Stimulated activated naive B cell treated with anti-CD40 and anti-IgM and Interleukin-4, amounts not matched to agents 10 μg/mL and 1 μg/mL and 100 μg/mL, for 72 hours (primary cell): ENCODE measurements around the gene ATAD5.
A peak's percentile ranks its signal among the peaks of the same experiment; 100 is the strongest.
"Not testable (repeated sequence)": the region's sequence is repeated elsewhere in the genome, so short reads cannot be mapped to it uniquely, and the experiment has no call there.

Source experiments
- ATAC-seq, 2 donors: fragments of 150-1000 bp; cut with Tn5 transposase; replicated peaks; 2 replicates each; pipeline ENCODE4 v1.10.0; 2021; ENCODE audit warnings: moderate library complexity in 1 of 2
- DNase-seq: peaks from one replicate; pipeline ENCODE4 v3.0.0; 2021
- H3K27ac Mint-ChIP-seq: one replicate; pipeline ENCODE4 v1.8.0; 2022; ENCODE audit warnings: mild to moderate bottlenecking, mixed read lengths
- H3K27me3 Mint-ChIP-seq, 2 donors: one replicate each; pipeline ENCODE4 v1.8.0; 2022; ENCODE audit warnings: mixed read lengths in 2 of 2
- H3K36me3 Mint-ChIP-seq, 2 donors: one replicate each; pipeline ENCODE4 v1.8.0; 2022; ENCODE audit warnings: mixed read lengths in 2 of 2, mild to moderate bottlenecking in 1 of 2
- H3K4me1 Mint-ChIP-seq, 2 donors: one replicate each; pipeline ENCODE4 v1.8.0; 2022; ENCODE audit warnings: mixed read lengths in 2 of 2, mild to moderate bottlenecking in 1 of 2
- H3K4me3 Mint-ChIP-seq, 2 donors: one replicate each; pipeline ENCODE4 v1.8.0; 2022; ENCODE audit warnings: mild to moderate bottlenecking in 2 of 2, mixed read lengths in 2 of 2, moderate library complexity in 1 of 2
- H3K9me3 Mint-ChIP-seq, 2 donors: one replicate each; pipeline ENCODE4 v1.8.0; 2022; ENCODE audit warnings: mixed read lengths in 2 of 2, mild to moderate bottlenecking in 1 of 2

The ATAD5 gene

DNA sequence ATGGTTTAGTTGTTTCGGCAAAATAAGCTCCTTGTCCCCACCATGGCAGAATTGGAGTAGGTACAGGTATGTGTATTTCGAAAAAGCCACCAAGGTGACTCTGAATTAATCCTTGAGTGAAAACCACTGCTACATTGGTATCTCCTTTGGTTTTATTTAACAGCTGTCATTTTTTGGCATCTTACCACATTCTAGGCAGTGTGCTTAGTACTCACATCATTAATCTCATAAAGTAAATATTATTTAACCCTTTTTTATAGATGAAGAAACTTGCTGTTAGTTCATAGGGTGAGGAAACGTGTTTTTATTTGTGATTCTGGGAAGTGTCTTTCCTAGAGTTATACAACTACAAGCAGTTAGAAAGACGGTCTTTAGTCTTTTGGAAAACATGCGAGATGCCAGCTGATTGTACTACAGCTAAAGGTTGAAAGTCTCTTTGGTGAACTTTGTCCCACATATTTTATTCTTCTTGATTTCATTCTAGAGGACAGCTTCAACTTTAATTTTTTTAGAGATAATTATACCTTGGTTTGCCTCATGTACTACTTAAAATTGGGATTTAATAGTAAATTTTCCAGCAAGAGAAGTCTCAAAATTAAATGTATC lies 6.5 kb downstream of the ATAD5 start:
- H3K4me1 Mint-ChIP-seq = peaks cover 1 to 6% of the 10 kb centered on the region in 2 donors
- DNase-seq = no peak
- peaks cover 26 to 34% of the 10 kb centered on the region in 2 donors for H3K36me3 Mint-ChIP-seq
- no peak for ATAC-seq
- H3K9me3 Mint-ChIP-seq = no peaks in the 10 kb centered on the region
- H3K4me3 Mint-ChIP-seq = no peak overlapping the region
- H3K27me3 Mint-ChIP-seq = no peaks in the 10 kb centered on the region
- H3K27ac Mint-ChIP-seq = no peak overlapping the region

DNA sequence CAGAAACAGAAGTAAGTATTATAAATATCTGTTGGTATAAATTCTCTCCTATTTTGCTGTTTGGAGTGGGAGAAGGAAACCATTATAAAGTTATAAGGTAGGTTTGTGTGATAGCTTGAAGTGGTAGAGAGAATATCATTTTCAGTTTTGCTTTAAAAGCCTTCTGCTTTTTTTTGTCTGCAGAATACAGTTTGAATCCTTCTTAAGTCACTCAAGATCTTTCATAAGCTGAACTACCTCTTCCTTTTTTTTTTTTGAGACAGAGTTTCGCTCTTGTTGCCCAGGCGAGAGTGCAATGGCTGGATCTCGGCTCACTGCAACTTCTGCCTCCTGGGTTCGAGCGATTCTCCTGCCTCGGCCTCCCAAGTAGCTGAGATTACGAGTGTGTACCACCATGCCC lies 9.0 kb downstream of the ATAD5 start:
- Mint-ChIP-seq H3K4me3 (peak overlapping the region; percentile 2 to 19), H3K27ac (peak overlapping the region; percentile 85), H3K36me3 (peaks cover 23 to 30% of the 10 kb centered on the region in 2 donors), H3K27me3 (no peaks in the 10 kb centered on the region), H3K9me3 (no peaks in the 10 kb centered on the region), H3K4me1 (peaks cover 1 to 6% of the 10 kb centered on the region in 2 donors)
- ATAC-seq (peak in 1 of 2 donors; percentile 48), DNase-seq (no peak)

DNA sequence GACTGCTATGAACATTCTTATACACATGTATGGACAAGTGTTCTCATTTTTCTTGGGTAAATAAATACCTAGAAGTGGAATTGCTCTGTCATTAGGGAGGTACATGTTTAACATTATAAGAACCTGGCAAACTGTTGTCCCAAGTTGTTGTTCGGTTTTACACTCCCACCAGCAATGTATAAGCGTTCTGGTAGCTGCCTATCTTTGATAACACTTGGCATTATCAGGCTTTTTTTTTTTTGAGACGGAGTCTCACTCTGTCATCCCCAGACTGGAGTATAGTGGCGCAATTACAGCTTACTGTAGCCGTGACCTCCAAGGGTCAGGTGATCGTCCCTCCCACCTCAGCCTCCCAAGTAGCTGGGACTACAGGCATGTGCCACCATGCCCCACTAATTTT lies 16.3 kb downstream of the ATAD5 start:
- no peak for ATAC-seq
- DNase-seq = no peak
- Mint-ChIP-seq H3K9me3 (no peaks in the 10 kb centered on the region), H3K36me3 (peaks cover 13 to 30% of the 10 kb centered on the region in 2 donors), H3K27me3 (no peaks in the 10 kb centered on the region), H3K4me1 (no peaks in the 10 kb centered on the region), H3K4me3 (no peak overlapping the region), H3K27ac (no peak overlapping the region)

DNA sequence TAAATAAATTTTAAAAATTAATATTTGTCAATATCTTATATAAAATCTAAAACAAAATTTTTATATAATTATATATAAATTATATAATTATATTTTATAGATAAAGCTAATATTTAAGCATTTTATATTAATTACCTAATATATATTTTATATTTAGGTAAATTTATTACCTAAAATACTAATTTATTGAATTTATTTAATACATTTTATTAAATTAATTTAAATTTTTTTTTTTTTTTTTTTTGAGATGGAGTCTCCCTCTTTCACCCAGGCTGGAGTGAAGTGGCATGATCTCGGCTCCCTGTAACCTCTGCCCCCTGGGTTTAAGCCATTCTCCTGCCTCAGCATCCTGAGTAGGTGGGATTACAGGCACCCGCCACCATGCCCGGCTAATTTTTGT lies 22.4 kb downstream of the ATAD5 start:
- H3K4me1 Mint-ChIP-seq = no peaks in the 10 kb centered on the region
- H3K27ac Mint-ChIP-seq = no peak overlapping the region
- DNase-seq = no peak
- H3K4me3 Mint-ChIP-seq = no peak overlapping the region
- H3K9me3 Mint-ChIP-seq = no peaks in the 10 kb centered on the region
- H3K27me3 Mint-ChIP-seq = no peaks in the 10 kb centered on the region
- H3K36me3 Mint-ChIP-seq = peaks cover 20 to 33% of the 10 kb centered on the region in 2 donors
- no peak for ATAC-seq

DNA sequence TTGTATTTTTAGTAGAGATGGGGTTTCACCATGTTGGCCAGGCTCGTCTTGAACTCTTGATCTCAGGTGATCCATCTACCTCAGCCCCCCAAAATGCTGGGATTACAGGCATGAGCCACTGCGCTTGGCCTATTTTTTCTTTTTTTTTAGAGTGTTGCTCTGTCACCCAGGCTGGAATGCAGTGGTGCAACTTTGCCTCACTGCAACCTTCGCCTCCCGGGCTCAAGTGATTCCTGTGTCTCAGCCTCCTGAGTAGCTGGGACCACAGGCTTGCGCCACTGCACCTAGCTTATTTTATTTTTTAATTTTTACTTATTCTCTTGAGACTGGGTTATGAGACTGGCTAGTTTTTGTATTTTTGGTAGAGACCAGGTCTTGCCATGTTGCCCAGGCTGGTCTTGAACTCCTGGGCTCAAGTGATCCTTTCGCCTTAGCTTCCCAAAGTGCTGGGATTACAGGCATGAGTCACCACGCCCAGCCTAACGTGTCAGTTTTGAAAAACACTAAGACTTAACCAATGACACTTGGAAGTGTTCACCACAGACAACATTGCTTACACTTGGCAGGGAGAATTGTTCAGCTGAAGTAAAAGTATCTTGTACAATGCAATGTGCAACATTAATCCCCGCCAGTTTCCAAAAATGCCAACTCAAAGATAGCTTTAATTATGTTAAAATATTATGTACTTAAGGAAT lies 26.9 kb downstream of the ATAD5 start:
- ATAC-seq = no peak
- peaks cover 19 to 27% of the 10 kb centered on the region in 2 donors for H3K36me3 Mint-ChIP-seq
- H3K4me1 Mint-ChIP-seq = no peaks in the 10 kb centered on the region
- no peaks in the 10 kb centered on the region for H3K9me3 Mint-ChIP-seq
- no peak overlapping the region for H3K27ac Mint-ChIP-seq
- no peaks in the 10 kb centered on the region for H3K27me3 Mint-ChIP-seq
- H3K4me3 Mint-ChIP-seq = no peak overlapping the region
- no peak for DNase-seq

DNA sequence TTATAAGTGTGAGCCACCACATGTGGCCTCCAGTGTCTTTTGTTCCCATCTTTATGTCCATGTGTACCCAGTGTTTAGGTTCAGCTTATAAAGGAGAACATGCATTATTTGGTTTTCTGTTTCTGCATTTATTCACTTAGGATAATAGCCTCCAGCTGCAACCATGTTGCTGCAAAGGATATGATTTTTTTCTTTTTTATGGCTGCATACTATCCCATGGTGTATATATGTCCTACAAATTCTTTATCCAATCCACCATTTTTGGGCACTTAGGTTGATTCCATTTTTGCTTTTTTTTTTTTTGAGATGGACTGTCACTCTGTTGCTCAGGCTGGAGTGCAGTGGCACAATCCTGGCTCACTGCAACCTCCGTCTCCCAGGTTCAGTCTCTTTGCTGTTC lies 32.9 kb downstream of the ATAD5 start:
- ATAC-seq (no peak), DNase-seq (no peak)
- Mint-ChIP-seq H3K4me3 (no peak overlapping the region), H3K27ac (no peak overlapping the region), H3K4me1 (no peaks in the 10 kb centered on the region), H3K27me3 (no peaks in the 10 kb centered on the region), H3K36me3 (peaks cover 26 to 31% of the 10 kb centered on the region in 2 donors), H3K9me3 (no peaks in the 10 kb centered on the region)

DNA sequence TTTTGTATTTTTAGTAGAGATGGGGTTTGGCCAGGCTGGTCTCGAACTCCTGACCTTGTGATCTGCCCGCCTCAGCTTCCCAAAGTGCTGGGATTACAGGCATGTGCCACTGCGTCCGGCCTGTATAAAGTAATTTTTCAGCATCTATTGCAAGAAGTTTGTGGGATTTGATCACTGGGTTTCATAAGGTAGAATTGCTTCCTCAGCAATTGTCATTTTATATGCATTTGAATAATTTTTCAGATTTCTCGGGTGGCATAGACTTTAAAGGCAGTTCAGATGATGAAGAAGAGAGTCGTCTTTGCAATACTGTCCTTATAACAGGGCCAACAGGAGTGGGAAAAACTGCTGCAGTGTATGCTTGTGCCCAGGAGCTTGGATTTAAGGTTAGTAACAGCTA lies 37.2 kb downstream of the ATAD5 start:
- no peak for ATAC-seq
- Mint-ChIP-seq H3K4me1 (no peaks in the 10 kb centered on the region), H3K4me3 (no peak overlapping the region), H3K27me3 (no peaks in the 10 kb centered on the region), H3K9me3 (no peaks in the 10 kb centered on the region), H3K36me3 (peaks cover 30 to 36% of the 10 kb centered on the region in 2 donors), H3K27ac (no peak overlapping the region)
- no peak for DNase-seq

DNA sequence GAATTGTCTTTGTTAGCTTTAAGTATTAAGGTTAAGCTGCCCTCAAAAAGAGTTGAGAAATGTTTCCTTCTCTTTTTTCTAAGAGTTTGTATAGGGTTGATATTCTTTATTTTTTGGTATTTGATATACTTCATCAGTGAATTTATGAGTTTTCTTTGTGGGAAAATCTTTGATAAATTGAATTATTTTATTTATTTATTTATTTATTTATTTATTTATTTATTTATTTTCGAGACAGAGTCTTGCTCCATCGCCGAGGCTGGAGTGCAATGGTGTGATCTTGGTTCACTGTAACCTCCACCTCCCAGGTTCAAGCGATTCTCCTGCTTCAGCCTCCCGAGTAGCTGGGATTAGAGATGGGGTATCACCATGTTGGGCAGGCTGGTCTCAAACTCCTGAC lies 54.4 kb downstream of the ATAD5 start:
- no peak overlapping the region for H3K27ac Mint-ChIP-seq
- no peaks in the 10 kb centered on the region for H3K27me3 Mint-ChIP-seq
- H3K4me3 Mint-ChIP-seq = no peak overlapping the region

DNA sequence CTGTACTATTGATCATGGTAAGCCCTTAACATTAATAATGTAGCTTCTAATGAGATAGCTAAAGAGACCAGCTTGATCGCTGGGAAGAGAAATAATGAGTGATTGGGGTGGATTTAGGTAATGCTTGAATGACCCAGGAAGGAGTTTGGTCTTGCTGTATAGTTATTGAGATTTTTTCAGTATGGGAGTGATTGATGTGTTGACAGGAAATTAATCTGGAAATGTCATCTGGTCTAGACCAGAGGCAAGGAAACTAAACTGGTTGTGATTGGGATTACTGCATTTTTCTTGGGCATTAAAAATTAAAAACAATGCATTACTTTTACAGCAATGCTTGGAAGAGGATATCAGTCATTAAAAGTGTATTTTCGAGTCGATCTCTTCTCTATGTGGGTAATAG lies 62.5 kb downstream of the ATAD5 start:
- DNase-seq = no peak
- H3K4me3 Mint-ChIP-seq = no peak overlapping the region
- no peak overlapping the region for H3K27ac Mint-ChIP-seq
- peaks cover 9 to 13% of the 10 kb centered on the region in 2 donors for H3K36me3 Mint-ChIP-seq
- H3K27me3 Mint-ChIP-seq = no peaks in the 10 kb centered on the region
- no peak for ATAC-seq
- no peaks in the 10 kb centered on the region for H3K9me3 Mint-ChIP-seq
- no peaks in the 10 kb centered on the region for H3K4me1 Mint-ChIP-seq

More for the DNA sequence above, 54.4 kb downstream of the ATAD5 start:
- Mint-ChIP-seq H3K36me3 (peaks cover 2 to 3% of the 10 kb centered on the region in 2 donors), H3K9me3 (no peaks in the 10 kb centered on the region), H3K4me1 (no peaks in the 10 kb centered on the region)
- no peak for DNase-seq
- ATAC-seq = no peak

DNA sequence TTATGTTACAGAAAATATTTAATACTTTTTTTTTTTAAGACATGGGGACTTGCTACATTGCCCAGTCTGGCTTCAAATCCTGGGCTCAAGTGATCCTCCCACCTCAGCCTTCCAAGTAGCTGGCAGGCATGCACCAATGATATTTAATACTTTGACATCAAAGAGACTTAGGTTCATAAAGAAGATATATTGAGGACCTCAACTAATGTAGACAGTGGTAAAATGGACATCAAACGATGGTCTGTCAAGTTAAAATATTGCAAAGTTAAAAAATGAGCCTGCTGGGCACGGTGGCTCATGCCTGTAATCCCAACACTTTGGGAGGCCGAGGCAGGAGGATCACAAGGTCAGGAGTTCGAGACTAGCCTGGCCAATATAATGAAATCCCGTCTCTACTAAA lies 65.5 kb downstream of the ATAD5 start:
- H3K36me3 Mint-ChIP-seq = peaks cover 11 to 23% of the 10 kb centered on the region in 2 donors
- no peak overlapping the region for H3K4me3 Mint-ChIP-seq
- DNase-seq (no peak), ATAC-seq (no peak)
- H3K27me3 Mint-ChIP-seq = no peaks in the 10 kb centered on the region
- peaks cover 2 to 7% of the 10 kb centered on the region in 2 donors for H3K4me1 Mint-ChIP-seq
- H3K9me3 Mint-ChIP-seq = no peaks in the 10 kb centered on the region
- no peak overlapping the region for H3K27ac Mint-ChIP-seq

DNA sequence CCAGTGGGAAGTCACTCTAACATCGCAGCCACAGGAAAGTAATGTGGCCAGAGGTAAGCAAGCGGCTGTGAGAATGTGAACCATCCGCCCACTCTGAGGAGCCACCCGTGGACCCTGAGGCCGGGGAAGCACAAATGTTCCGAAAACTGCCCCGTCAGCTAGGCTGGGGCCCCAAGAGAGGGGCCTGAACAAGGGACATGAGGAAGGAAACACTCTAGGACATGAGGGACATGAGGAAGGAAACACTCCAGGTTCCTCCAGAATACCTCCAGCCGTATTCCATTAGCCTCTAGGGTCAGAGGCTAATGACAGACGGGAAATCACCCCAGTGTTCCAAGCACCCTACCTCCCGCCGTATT lies 74.0 kb downstream of the ATAD5 start:
- Mint-ChIP-seq H3K36me3 (peaks cover 7 to 30% of the 10 kb centered on the region in 2 donors), H3K27ac (peak overlapping the region; percentile 97), H3K27me3 (no peaks in the 10 kb centered on the region), H3K4me3 (peak overlapping the region; percentile 90 to 96), H3K9me3 (peaks cover 0 to 1% of the 10 kb centered on the region in 2 donors), H3K4me1 (peaks cover 31 to 50% of the 10 kb centered on the region in 2 donors)
- DNase-seq = no peak
- ATAC-seq = peak; percentile 32 to 35

DNA sequence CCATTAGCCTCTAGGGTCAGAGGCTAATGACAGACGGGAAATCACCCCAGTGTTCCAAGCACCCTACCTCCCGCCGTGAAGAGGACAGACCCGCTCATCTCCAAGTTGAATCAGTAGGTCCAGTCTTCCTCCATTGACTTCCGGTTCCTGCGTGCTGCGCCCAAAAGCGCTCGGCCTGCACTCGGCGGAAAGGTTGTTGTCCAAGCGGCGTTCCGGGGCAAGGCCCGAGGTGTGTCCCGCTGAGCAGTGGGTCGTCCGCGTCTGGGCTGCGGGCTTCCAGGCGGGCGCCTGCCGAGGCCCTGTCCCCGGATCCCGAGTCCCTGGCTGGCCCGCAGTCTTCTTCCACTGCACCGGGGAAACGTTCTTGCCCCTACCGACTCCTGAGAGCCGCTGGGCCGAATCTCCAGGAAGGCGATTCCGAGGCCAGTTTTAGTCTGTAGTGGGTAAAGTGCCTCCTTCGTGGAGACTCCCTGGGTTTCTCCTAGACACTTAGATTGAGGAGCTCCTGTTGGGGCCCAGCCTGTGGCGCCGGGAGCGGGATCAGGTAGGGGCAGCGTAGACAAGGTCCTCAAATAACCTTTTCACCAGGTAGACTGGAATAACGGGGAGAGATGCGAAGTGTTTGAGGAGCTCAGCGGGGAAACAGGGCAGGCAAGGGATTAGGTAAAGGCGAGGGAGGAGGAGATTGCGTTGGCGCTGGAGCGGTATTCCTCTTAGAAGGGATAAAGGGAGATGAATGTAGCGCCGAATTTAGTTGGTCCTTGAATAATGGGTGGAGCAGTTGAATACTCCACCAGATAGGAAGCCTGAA lies 74.5 kb downstream of the ATAD5 start, which contains the start of gene TEFM:
Gene TEFM (minus strand): TSS at position 138 of the 811 bp plus-strand sequence. CDS start 40 bp downstream, at position 98.
- ATAC-seq (peak; percentile 92 to 93), DNase-seq (peak; percentile 92)
- Mint-ChIP-seq H3K9me3 (peaks cover 0 to 1% of the 10 kb centered on the region in 2 donors), H3K27ac (peak within 1 kb of the TSS; percentile 97), H3K4me1 (peaks cover 30 to 50% of the 10 kb centered on the region in 2 donors), H3K36me3 (peaks cover 7 to 28% of the 10 kb centered on the region in 2 donors), H3K4me3 (peak within 1 kb of the TSS; percentile 90 to 96), H3K27me3 (no peaks in the 10 kb centered on the region)

DNA sequence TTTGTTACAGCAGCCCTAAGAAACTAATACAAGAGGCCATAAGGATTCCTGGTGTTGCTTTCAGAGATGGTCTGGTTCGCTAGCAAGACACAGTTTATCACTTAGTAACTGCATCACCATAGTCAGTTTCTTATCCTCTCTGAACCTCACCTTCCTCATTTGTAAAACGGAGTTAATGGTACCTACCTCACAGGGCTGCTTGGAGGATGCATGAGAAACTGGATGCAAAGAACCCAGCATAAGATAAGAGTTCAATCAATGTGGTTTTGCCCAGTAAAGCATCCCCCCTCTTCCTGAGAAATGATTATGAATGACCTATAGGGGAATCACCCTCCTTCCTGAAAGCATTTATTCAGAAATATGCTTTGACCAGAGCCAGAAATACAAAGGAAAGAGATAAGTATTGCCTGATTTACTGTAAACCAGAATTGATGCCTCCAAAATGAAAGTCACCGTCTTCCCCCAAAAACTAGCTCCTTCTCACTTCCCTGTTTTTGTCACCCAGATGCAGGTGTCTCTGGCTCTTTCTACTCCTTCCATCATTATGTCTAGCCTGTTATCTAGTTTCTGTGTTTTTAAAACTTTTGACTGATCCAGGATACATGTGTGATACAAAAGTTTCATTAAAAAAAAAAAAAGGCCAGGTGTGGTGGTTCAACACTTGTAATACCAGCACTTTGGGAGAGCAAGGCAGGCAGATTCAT lies 77.1 kb downstream of the ATAD5 start:
- H3K27me3 Mint-ChIP-seq = no peaks in the 10 kb centered on the region
- H3K27ac Mint-ChIP-seq = peak overlapping the region; percentile 0
- peaks cover 19 to 40% of the 10 kb centered on the region in 2 donors for H3K4me1 Mint-ChIP-seq
- peaks cover 4 to 14% of the 10 kb centered on the region in 2 donors for H3K36me3 Mint-ChIP-seq
- peak; percentile 54 to 65 for ATAC-seq
- DNase-seq = no peak
- peaks cover 0 to 1% of the 10 kb centered on the region in 2 donors for H3K9me3 Mint-ChIP-seq
- H3K4me3 Mint-ChIP-seq = peak overlapping the region; percentile 43 to 44

DNA sequence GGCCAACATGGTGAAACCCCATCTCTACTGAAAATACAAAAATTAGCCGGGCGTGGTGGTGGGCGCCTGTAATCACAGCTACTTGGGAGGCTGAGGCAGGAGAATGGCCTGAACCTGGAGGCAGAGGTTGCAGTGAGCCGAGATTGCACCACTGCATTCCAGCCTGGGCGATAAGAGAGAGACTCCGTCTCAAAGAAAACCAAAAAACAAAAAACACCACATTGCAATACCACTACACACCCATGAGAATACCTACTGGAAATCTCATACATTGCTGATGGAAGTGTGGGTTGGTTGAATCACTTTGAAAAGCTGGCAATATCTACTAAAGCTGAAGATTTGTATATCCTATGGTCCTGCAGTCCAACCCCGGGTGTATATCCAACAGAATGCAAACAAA lies 78.4 kb downstream of the ATAD5 start:
- not testable (repeated sequence) for H3K9me3 Mint-ChIP-seq, ATAC-seq, H3K27me3 Mint-ChIP-seq, H3K27ac Mint-ChIP-seq, H3K4me3 Mint-ChIP-seq, DNase-seq
- Mint-ChIP-seq H3K36me3 (peaks cover 4 to 12% of the 10 kb centered on the region in 2 donors), H3K4me1 (peaks cover 19 to 36% of the 10 kb centered on the region in 2 donors)
